Stimulated activated CD4-positive, alpha-beta T cell treated with anti-CD3 and anti-CD28 coated beads, Interleukin-12 subunit alpha, Interleukin-12 subunit beta, amount 100 ng/mL, for 4 hours (primary cell): ENCODE data around the gene SERPINB13.

Source experiments
- DNase-seq: peaks from one replicate; pipeline ENCODE4 v3.0.0-alpha.2; 2020

The SERPINB13 gene

GRCh38 chr18:63586966-63587365 lies at the start of gene SERPINB13:
Gene SERPINB13 (plus strand): TSS chr18:63587343. CDS start chr18:63588668, 1,325 bp downstream.
- no peak for DNase-seq

GRCh38 chr18:63539904-63540510 lies 47.1 kb upstream of the SERPINB13 start:
- DNase-seq = no peak

- DNase-seq = no peak
Observed at GRCh38 chr18:63542069-63542468, 45.1 kb upstream of the SERPINB13 start, which contains the start of gene SERPINB12. Gene SERPINB12 (plus strand): TSS chr18:63542369. CDS start chr18:63556160, 13,791 bp downstream.

- DNase-seq = no peak
Observed at GRCh38 chr18:63544017-63544416, 43.1 kb upstream of the SERPINB13 start.

- no peak for DNase-seq
Observed at GRCh38 chr18:63545000-63545399, 42.1 kb upstream of the SERPINB13 start.

- DNase-seq = no peak
Observed at GRCh38 chr18:63550068-63550467, 37.1 kb upstream of the SERPINB13 start.

- DNase-seq = no peak
Observed at GRCh38 chr18:63551769-63552168, 35.4 kb upstream of the SERPINB13 start.

- no peak for DNase-seq
Observed at GRCh38 chr18:63552581-63552980, 34.6 kb upstream of the SERPINB13 start.

GRCh38 chr18:63553081-63553480 lies 34.1 kb upstream of the SERPINB13 start:
- no peak for DNase-seq

- no peak for DNase-seq
Observed at GRCh38 chr18:63559567-63560491, 27.3 kb upstream of the SERPINB13 start.

- no peak for DNase-seq
Observed at GRCh38 chr18:63562284-63562683, 24.9 kb upstream of the SERPINB13 start.

- DNase-seq = no peak
Observed at GRCh38 chr18:63564021-63564420, 23.1 kb upstream of the SERPINB13 start.

- no peak for DNase-seq
Observed at GRCh38 chr18:63564561-63564960, 22.6 kb upstream of the SERPINB13 start.

- DNase-seq = no peak
Observed at GRCh38 chr18:63567276-63567675, 19.9 kb upstream of the SERPINB13 start.

GRCh38 chr18:63567825-63568224 lies 19.3 kb upstream of the SERPINB13 start:
- DNase-seq = no peak

- no peak for DNase-seq
Observed at GRCh38 chr18:63570721-63571120, 16.4 kb upstream of the SERPINB13 start.

- no peak for DNase-seq
Observed at GRCh38 chr18:63575681-63576080, 11.5 kb upstream of the SERPINB13 start.

GRCh38 chr18:63578357-63578958 lies 8.7 kb upstream of the SERPINB13 start:
- DNase-seq = no peak

GRCh38 chr18:63579616-63580015 lies 7.5 kb upstream of the SERPINB13 start:
- DNase-seq = no peak

- DNase-seq = no peak
Observed at GRCh38 chr18:63585988-63586387, 1.2 kb upstream of the SERPINB13 start.

- DNase-seq = no peak
Observed at GRCh38 chr18:63586431-63586830, 712 bp upstream of the SERPINB13 start.

GRCh38 chr18:63588909-63589308 lies 1.8 kb downstream of the SERPINB13 start:
- DNase-seq = no peak

- no peak for DNase-seq
Observed at GRCh38 chr18:63590373-63590772, 3.2 kb downstream of the SERPINB13 start.
